Trophoblast cell (in vitro differentiated cells and primary cell): ENCODE results near the gene LRBA.

Source experiments
- DNase-seq, 2 donors: peaks; one replicate each; pipeline ENCODE4 v3.0.0-alpha.2; 2016
- H2AFZ ChIP-seq: 2 replicates; pipeline ENCODE4 v1.6.1; 2013; ENCODE audit warnings: low read length, moderate library complexity, mild to moderate bottlenecking; ENCODE audit not compliant: insufficient read depth, poor library complexity
- H2AK5ac ChIP-seq: 2 replicates; pipeline ENCODE4 v1.6.1; 2013; ENCODE audit warnings: mild to moderate bottlenecking, low read length
- H2BK120ac ChIP-seq: 2 replicates; pipeline ENCODE4 v1.6.1; 2013; ENCODE audit warnings: low read length, mild to moderate bottlenecking, moderate library complexity; ENCODE audit not compliant: insufficient read depth, poor library complexity
- H2BK12ac ChIP-seq: 2 replicates; pipeline ENCODE4 v1.6.1; 2013; ENCODE audit warnings: mild to moderate bottlenecking, low read length, moderate library complexity
- H2BK5ac ChIP-seq: 2 replicates; pipeline ENCODE4 v1.6.1; 2013; ENCODE audit warnings: low read length, low read depth, moderate library complexity, mild to moderate bottlenecking; ENCODE audit not compliant: poor library complexity
- H3K14ac ChIP-seq: 2 replicates; pipeline ENCODE4 v1.6.1; 2013; ENCODE audit warnings: mild to moderate bottlenecking, low read length
- H3K18ac ChIP-seq: 2 replicates; pipeline ENCODE4 v1.6.1; 2013; ENCODE audit warnings: mild to moderate bottlenecking, low read length
- H3K23ac ChIP-seq: 2 replicates; pipeline ENCODE4 v1.6.1; 2013; ENCODE audit warnings: low read length
- H3K27ac ChIP-seq: 2 replicates; pipeline ENCODE4 v1.5.1; 2013; ENCODE audit warnings: low read depth, mild to moderate bottlenecking, inconsistent platforms, low read length, moderate library complexity
- H3K27me3 ChIP-seq: 2 replicates; pipeline ENCODE4 v1.6.1; 2013; ENCODE audit warnings: inconsistent platforms, mild to moderate bottlenecking, low read length, moderate library complexity; ENCODE audit not compliant: insufficient read depth
- H3K36me3 ChIP-seq, 2 experiments: 1 replicate in 1 of 2; 2 replicates in 1 of 2; pipeline ENCODE4 v1.6.1; 2013; ENCODE audit warnings: low read length in 2 of 2, mild to moderate bottlenecking in 2 of 2, moderate library complexity in 1 of 2; ENCODE audit not compliant: insufficient read depth in 2 of 2, control insufficient read depth in 1 of 2
- H3K4ac ChIP-seq: 2 replicates; pipeline ENCODE4 v1.6.1; 2013; ENCODE audit warnings: low read depth, mild to moderate bottlenecking, low read length, moderate library complexity
- H3K4me1 ChIP-seq, 2 experiments: 1 replicate in 1 of 2; 2 replicates in 1 of 2; pipeline ENCODE4 v1.6.1; 2013; ENCODE audit warnings: low read length in 2 of 2, mild to moderate bottlenecking in 2 of 2, moderate library complexity in 1 of 2; ENCODE audit not compliant: insufficient read depth in 2 of 2, control insufficient read depth in 1 of 2
- H3K4me2 ChIP-seq: 2 replicates; pipeline ENCODE4 v1.6.1; 2013; ENCODE audit warnings: inconsistent platforms, mild to moderate bottlenecking, low read length, moderate library complexity
- H3K4me3 ChIP-seq: 2 replicates; pipeline ENCODE4 v1.5.1; 2013; ENCODE audit warnings: mild to moderate bottlenecking, low read depth, low read length, inconsistent platforms
- H3K79me1 ChIP-seq: one replicate; pipeline ENCODE4 v1.6.1; 2013; ENCODE audit warnings: low read length
- H3K79me2 ChIP-seq: 2 replicates; pipeline ENCODE4 v1.6.1; 2013; ENCODE audit warnings: low read length, mild to moderate bottlenecking; ENCODE audit not compliant: control insufficient read depth, insufficient read depth, poor library complexity
- H3K9ac ChIP-seq: 2 replicates; pipeline ENCODE4 v1.6.1; 2013; ENCODE audit warnings: mild to moderate bottlenecking, low read length
- H3K9me3 ChIP-seq: 2 replicates; pipeline ENCODE4 v1.6.1; 2013; ENCODE audit warnings: low read depth, mild to moderate bottlenecking, control low read depth, inconsistent platforms, low read length; ENCODE audit not compliant: insufficient read depth
- H4K12ac ChIP-seq: 2 replicates; pipeline ENCODE4 v1.6.1; 2013; ENCODE audit warnings: low read depth, mild to moderate bottlenecking, low read length, moderate library complexity
- H4K8ac ChIP-seq: 2 replicates; pipeline ENCODE4 v1.6.1; 2013; ENCODE audit warnings: low read depth, mild to moderate bottlenecking, low read length, moderate library complexity
- H4K91ac ChIP-seq: one replicate; pipeline ENCODE4 v1.6.1; 2013; ENCODE audit warnings: low read depth, mild to moderate bottlenecking, low read length, moderate library complexity
- WGBS: extraction: QIAGEN DNeasy Blood & Tissue Kit; methylation state at CpG from one replicate; pipeline ENCODE4 v1.1.7; 2013; ENCODE audit warnings: missing lambda C conversion rate; ENCODE audit not compliant: insufficient read length, insufficient coverage; ENCODE audit errors: extremely low coverage; 5-methylcytosine and 5-hydroxymethylcytosine counted together

LRBA gene

GRCh38 chr4:150315175-150315574, 699.9 kb downstream of the LRBA start:
- H2AK5ac ChIP-seq = no peak overlapping the region
- peak in 1 of 2 donors; percentile 54 for DNase-seq
- H3K14ac ChIP-seq = no peak overlapping the region
- no peaks in the 10 kb centered on the region for H3K9me3 ChIP-seq
- no peak overlapping the region for H3K4me2 ChIP-seq
- no peaks in the 10 kb centered on the region for H3K4me1 ChIP-seq
- H3K79me2 ChIP-seq = no peaks in the 10 kb centered on the region
- no peak overlapping the region for H3K27ac ChIP-seq
- no peaks in the 10 kb centered on the region for H3K36me3 ChIP-seq
- no peak overlapping the region for H3K9ac ChIP-seq
- H2BK5ac ChIP-seq = no peak overlapping the region
- H4K12ac ChIP-seq = no peak overlapping the region
- H3K79me1 ChIP-seq = no peaks in the 10 kb centered on the region
- no peak overlapping the region for H2BK120ac ChIP-seq
- no peak overlapping the region for H2BK12ac ChIP-seq
- no peak overlapping the region for H4K91ac ChIP-seq
- no peak overlapping the region for H4K8ac ChIP-seq
- H3K23ac ChIP-seq = no peak overlapping the region
- no peak overlapping the region for H2AFZ ChIP-seq
- no peak overlapping the region for H3K4ac ChIP-seq
- no peak overlapping the region for H3K18ac ChIP-seq
- no CpG with 5 or more reads among the region's 8 CpGs for WGBS
- no peak overlapping the region for H3K4me3 ChIP-seq
- H3K27me3 ChIP-seq = no peaks in the 10 kb centered on the region

DNA sequence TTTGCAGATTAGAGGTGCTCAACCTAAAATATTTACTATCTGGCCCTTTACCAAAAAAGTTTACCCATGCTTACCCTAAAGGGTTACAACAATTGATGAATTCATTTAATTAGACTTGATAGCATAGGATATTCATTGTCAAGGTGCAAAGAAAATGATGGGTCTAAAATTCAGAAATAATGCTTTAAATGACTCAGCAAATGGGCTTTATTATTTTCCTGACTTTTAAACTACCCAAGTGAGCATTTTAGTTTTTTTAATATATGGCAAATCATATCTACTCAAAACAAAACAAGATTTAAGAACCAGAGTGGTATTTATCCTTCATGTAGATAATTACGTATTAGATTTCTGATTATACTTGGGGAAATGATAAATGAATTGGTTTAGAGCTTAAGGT, 701.1 kb downstream of the LRBA start:
- H3K79me1 ChIP-seq = no peaks in the 10 kb centered on the region
- no peak overlapping the region for H3K4ac ChIP-seq
- no peak overlapping the region for H3K27ac ChIP-seq
- H2BK5ac ChIP-seq = no peak overlapping the region
- H3K4me1 ChIP-seq = no peaks in the 10 kb centered on the region
- no peak for DNase-seq
- H4K12ac ChIP-seq = no peak overlapping the region
- no peak overlapping the region for H2BK120ac ChIP-seq
- H3K9me3 ChIP-seq = no peaks in the 10 kb centered on the region
- H3K23ac ChIP-seq = no peak overlapping the region
- no peaks in the 10 kb centered on the region for H3K79me2 ChIP-seq
- H2AK5ac ChIP-seq = no peak overlapping the region
- H3K4me3 ChIP-seq = no peak overlapping the region
- no CpG with 5 or more reads among the region's 1 CpG for WGBS
- no peaks in the 10 kb centered on the region for H3K36me3 ChIP-seq
- H2AFZ ChIP-seq = no peak overlapping the region
- H3K4me2 ChIP-seq = no peak overlapping the region
- H3K18ac ChIP-seq = no peak overlapping the region
- no peak overlapping the region for H3K14ac ChIP-seq
- no peak overlapping the region for H4K8ac ChIP-seq
- H3K27me3 ChIP-seq = no peaks in the 10 kb centered on the region
- H2BK12ac ChIP-seq = no peak overlapping the region
- H3K9ac ChIP-seq = no peak overlapping the region
- no peak overlapping the region for H4K91ac ChIP-seq

- Histone ChIP-seq H4K12ac (no peak overlapping the region), H3K14ac (no peak overlapping the region), H4K91ac (no peak overlapping the region), H3K18ac (no peak overlapping the region), H2BK120ac (no peak overlapping the region), H3K4me3 (no peak overlapping the region), H3K9ac (no peak overlapping the region), H3K79me2 (no peaks in the 10 kb centered on the region), H3K36me3 (no peaks in the 10 kb centered on the region), H3K27me3 (no peaks in the 10 kb centered on the region), H4K8ac (no peak overlapping the region), H2AFZ (no peak overlapping the region), H3K4me2 (no peak overlapping the region), H3K9me3 (no peaks in the 10 kb centered on the region), H3K23ac (no peak overlapping the region), H2AK5ac (no peak overlapping the region), H3K4ac (no peak overlapping the region), H3K4me1 (no peaks in the 10 kb centered on the region), H2BK5ac (no peak overlapping the region), H3K79me1 (no peaks in the 10 kb centered on the region), H2BK12ac (no peak overlapping the region), H3K27ac (no peak overlapping the region)
- DNase-seq = peak in 1 of 2 donors; percentile 31
- WGBS = no CpG with 5 or more reads among the region's 4 CpGs
These were observed 704.8 kb downstream of the LRBA start for GRCh38 chr4:150310159-150310895.

DNA sequence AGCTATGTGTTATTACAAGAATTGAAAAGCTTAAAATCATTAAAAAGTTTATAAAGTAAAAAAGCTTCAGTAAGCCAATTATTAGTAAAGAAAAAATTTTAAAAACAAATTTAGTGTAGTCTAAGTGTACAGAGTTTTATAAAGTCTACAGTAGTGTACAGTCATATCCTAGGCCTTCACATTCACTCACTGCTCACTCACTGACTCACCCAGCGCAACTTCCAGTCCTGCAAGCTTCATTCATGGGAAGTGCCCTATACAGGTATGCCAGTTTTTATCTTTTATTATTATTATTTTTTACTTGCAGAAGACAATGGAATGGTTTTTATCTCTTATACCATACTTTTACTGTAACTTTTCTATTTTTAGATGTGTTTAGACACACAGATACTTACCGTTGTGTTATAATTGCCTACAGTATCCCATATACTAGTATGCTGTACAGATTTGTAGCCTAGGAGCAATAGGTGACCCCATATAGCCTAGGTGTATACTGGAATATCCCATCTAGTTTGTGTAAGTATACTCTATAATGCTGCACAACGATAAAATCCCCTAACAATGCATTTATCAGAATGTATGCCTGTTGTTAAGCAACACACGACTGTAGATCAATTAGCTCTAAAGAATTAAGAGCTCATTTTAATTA, 706.1 kb downstream of the LRBA start:
- H4K12ac ChIP-seq = no peak overlapping the region
- H3K27ac ChIP-seq = no peak overlapping the region
- no peaks in the 10 kb centered on the region for H3K79me1 ChIP-seq
- no CpG with 5 or more reads among the region's 4 CpGs for WGBS
- no peak overlapping the region for H2BK120ac ChIP-seq
- H4K8ac ChIP-seq = no peak overlapping the region
- H3K23ac ChIP-seq = no peak overlapping the region
- no peak overlapping the region for H3K18ac ChIP-seq
- no peak overlapping the region for H2AFZ ChIP-seq
- no peak overlapping the region for H2AK5ac ChIP-seq
- no peak overlapping the region for H3K4ac ChIP-seq
- H3K36me3 ChIP-seq = no peaks in the 10 kb centered on the region
- H3K79me2 ChIP-seq = no peaks in the 10 kb centered on the region
- no peaks in the 10 kb centered on the region for H3K9me3 ChIP-seq
- H2BK5ac ChIP-seq = no peak overlapping the region
- no peak overlapping the region for H2BK12ac ChIP-seq
- no peak overlapping the region for H4K91ac ChIP-seq
- no peak overlapping the region for H3K4me3 ChIP-seq
- H3K4me1 ChIP-seq = no peaks in the 10 kb centered on the region
- no peaks in the 10 kb centered on the region for H3K27me3 ChIP-seq
- no peak overlapping the region for H3K14ac ChIP-seq
- H3K9ac ChIP-seq = no peak overlapping the region
- H3K4me2 ChIP-seq = no peak overlapping the region
- peak; percentile 3 to 28 for DNase-seq
